ENCODE data around the gene CHST8. TPM values are rescaled to one million over a fixed set of nuclear protein-coding genes. Genes with fewer than 3 reads are reported as not detected.

Gene CHST8
- total RNA-seq, 1 donor from 2014 or later = 3.0 TPM

- Mint-ChIP-seq H3K27me3 (peaks cover 50% of the 10 kb centered on the region), H3K36me3 (ENCODE audit: insufficient read depth) (no peaks in the 10 kb centered on the region), H3K9me3 (ENCODE audit: low read depth) (no peaks in the 10 kb centered on the region), H3K27ac (peak overlapping the region; percentile 68), H3K4me1 (ENCODE audit: low read depth) (peaks cover 9% of the 10 kb centered on the region), H3K4me3 (ENCODE audit: low read depth) (no peak overlapping the region)
- no peak for TF ChIP-seq CTCF (IDR thresholded peaks at IDR 0.05; ENCODE audit: unreplicated experiment)
- DNase-seq (ENCODE audit: low spot score, unreplicated experiment) = no peak
Measured at GRCh38 chr19:33781415-33781935, 159.7 kb downstream of the CHST8 start.

- Mint-ChIP-seq H3K27me3 (peaks cover 50% of the 10 kb centered on the region), H3K36me3 (ENCODE audit: insufficient read depth) (no peaks in the 10 kb centered on the region), H3K4me1 (ENCODE audit: low read depth) (peaks cover 9% of the 10 kb centered on the region), H3K4me3 (ENCODE audit: low read depth) (no peak overlapping the region), H3K27ac (peak overlapping the region; percentile 68), H3K9me3 (ENCODE audit: low read depth) (no peaks in the 10 kb centered on the region)
- TF ChIP-seq CTCF (IDR thresholded peaks at IDR 0.05; ENCODE audit: unreplicated experiment) = no peak
- no peak for DNase-seq (ENCODE audit: low spot score, unreplicated experiment)
Measured at GRCh38 chr19:33781996-33782395, 160.2 kb downstream of the CHST8 start.

- H3K4me1 Mint-ChIP-seq (ENCODE audit: low read depth) = no peaks in the 10 kb centered on the region
- H3K27me3 Mint-ChIP-seq = peaks cover 42% of the 10 kb centered on the region
- H3K9me3 Mint-ChIP-seq (ENCODE audit: low read depth) = no peaks in the 10 kb centered on the region
- DNase-seq (ENCODE audit: low spot score, unreplicated experiment) = no peak
- no peak for TF ChIP-seq CTCF (IDR thresholded peaks at IDR 0.05; ENCODE audit: unreplicated experiment)
- no peak overlapping the region for H3K27ac Mint-ChIP-seq
- no peaks in the 10 kb centered on the region for H3K36me3 Mint-ChIP-seq (ENCODE audit: insufficient read depth)
- H3K4me3 Mint-ChIP-seq (ENCODE audit: low read depth) = no peak overlapping the region
Measured at GRCh38 chr19:33784432-33784831, 162.7 kb downstream of the CHST8 start.

GRCh38 chr19:33785795-33786194, 164.0 kb downstream of the CHST8 start:
- no peak for TF ChIP-seq CTCF (IDR thresholded peaks at IDR 0.05; ENCODE audit: unreplicated experiment)
- Mint-ChIP-seq H3K27me3 (peaks cover 32% of the 10 kb centered on the region), H3K4me1 (ENCODE audit: low read depth) (no peaks in the 10 kb centered on the region), H3K27ac (no peak overlapping the region), H3K36me3 (ENCODE audit: insufficient read depth) (no peaks in the 10 kb centered on the region), H3K9me3 (ENCODE audit: low read depth) (no peaks in the 10 kb centered on the region), H3K4me3 (ENCODE audit: low read depth) (no peak overlapping the region)
- no peak for DNase-seq (ENCODE audit: low spot score, unreplicated experiment)

- H3K9me3 Mint-ChIP-seq (ENCODE audit: low read depth) = no peaks in the 10 kb centered on the region
- no peak overlapping the region for H3K27ac Mint-ChIP-seq
- no peaks in the 10 kb centered on the region for H3K4me1 Mint-ChIP-seq (ENCODE audit: low read depth)
- no peak overlapping the region for H3K4me3 Mint-ChIP-seq (ENCODE audit: low read depth)
- peaks cover 29% of the 10 kb centered on the region for H3K27me3 Mint-ChIP-seq
- no peak for TF ChIP-seq CTCF (IDR thresholded peaks at IDR 0.05; ENCODE audit: unreplicated experiment)
- no peaks in the 10 kb centered on the region for H3K36me3 Mint-ChIP-seq (ENCODE audit: insufficient read depth)
- DNase-seq (ENCODE audit: low spot score, unreplicated experiment) = no peak
Measured at GRCh38 chr19:33788676-33789075, 166.9 kb downstream of the CHST8 start.
